Uterus (tissue), 4 donors: ENCODE results near the gene NOTUM. TPM values are rescaled to one million over a fixed set of nuclear protein-coding genes. Genes with fewer than 3 reads are reported as not detected.
"Not testable (repeated sequence)": the region's sequence is repeated elsewhere in the genome, so short reads cannot be mapped to it uniquely, and the experiment has no call there.

ENCODE experiments used
- DNase-seq, 2 donors: peaks; one replicate each; pipeline ENCODE4 v3.0.0-alpha.2; 2019 to 2020
- H3K27ac ChIP-seq, 2 donors: fragments of 200-600 bp; sonication (generic); 1 replicate in 1 of 2; 2 replicates in 1 of 2; pipeline ENCODE4 v1.5.1; 2016 to 2018
- H3K27me3 ChIP-seq, 2 donors: fragments of 200-600 bp; sonication (generic); one replicate each; pipeline ENCODE4 v1.5.1; 2018 to 2019; ENCODE audit warnings: control low read depth in 1 of 2
- H3K36me3 ChIP-seq, 2 donors: fragments of 200-600 bp; sonication (generic); one replicate each; pipeline ENCODE4 v1.5.1; 2019; ENCODE audit warnings: control low read depth in 1 of 2
- H3K4me1 ChIP-seq, 2 donors: fragments of 200-600 bp; sonication (generic); one replicate each; pipeline ENCODE4 v1.5.1; 2018 to 2019; ENCODE audit warnings: control low read depth in 1 of 2
- H3K4me3 ChIP-seq, 2 donors: fragments of 200-600 bp; sonication (generic); 1 replicate in 1 of 2; 2 replicates in 1 of 2; pipeline ENCODE4 v1.5.1; 2018 to 2019; ENCODE audit warnings: mild to moderate bottlenecking in 1 of 2
- H3K9me3 ChIP-seq, 2 donors: fragments of 200-600 bp; sonication (generic); one replicate each; pipeline ENCODE4 v1.5.1; 2019; ENCODE audit warnings: control low read depth in 1 of 2
- POLR2A ChIP-seq, 2 donors: fragments of 450-650 bp; IDR thresholded peaks; one replicate each; pipeline ENCODE4 v1.6.1; 2016; ENCODE audit warnings: antibody characterized with exemption in 2 of 2, mild to moderate bottlenecking in 1 of 2, moderate library complexity in 1 of 2
- intact Hi-C: fragments of 100-400 bp; cut with DNase I; formaldehyde crosslinking; loops from one replicate; pipeline ENCODE4 v1.15.1; 2023; ENCODE audit warnings: low total_unique reads
- total RNA-seq, 4 donors: library from RNA; depleted of rRNA in 3 of 4; stranded (reverse); fragments of >200 nt in 3 of 4; gene quantifications; one replicate each; pipeline versions ENCODE4 v1.1.0 to v1.2.4, GENCODE V29; 2014 to 2023
- TF ChIP-seq, protein P1 (sequence below), 4 experiments: fragments of 200-600 bp in 2 of 4; fragments of 450-650 bp in 2 of 4; sonication (generic) in 2 of 4; IDR thresholded peaks; one replicate each; pipeline ENCODE4 v1.5.1; 2016 to 2019; ENCODE audit warnings: antibody characterized with exemption in 4 of 4, mild to moderate bottlenecking in 2 of 4, moderate library complexity in 1 of 4
- donor health status: DM: yes; HTN: yes; CAD: no.

NOTUM gene
- total RNA-seq, 4 donors from 2014 or later = 5.0 TPM; not detected in 3

DNA sequence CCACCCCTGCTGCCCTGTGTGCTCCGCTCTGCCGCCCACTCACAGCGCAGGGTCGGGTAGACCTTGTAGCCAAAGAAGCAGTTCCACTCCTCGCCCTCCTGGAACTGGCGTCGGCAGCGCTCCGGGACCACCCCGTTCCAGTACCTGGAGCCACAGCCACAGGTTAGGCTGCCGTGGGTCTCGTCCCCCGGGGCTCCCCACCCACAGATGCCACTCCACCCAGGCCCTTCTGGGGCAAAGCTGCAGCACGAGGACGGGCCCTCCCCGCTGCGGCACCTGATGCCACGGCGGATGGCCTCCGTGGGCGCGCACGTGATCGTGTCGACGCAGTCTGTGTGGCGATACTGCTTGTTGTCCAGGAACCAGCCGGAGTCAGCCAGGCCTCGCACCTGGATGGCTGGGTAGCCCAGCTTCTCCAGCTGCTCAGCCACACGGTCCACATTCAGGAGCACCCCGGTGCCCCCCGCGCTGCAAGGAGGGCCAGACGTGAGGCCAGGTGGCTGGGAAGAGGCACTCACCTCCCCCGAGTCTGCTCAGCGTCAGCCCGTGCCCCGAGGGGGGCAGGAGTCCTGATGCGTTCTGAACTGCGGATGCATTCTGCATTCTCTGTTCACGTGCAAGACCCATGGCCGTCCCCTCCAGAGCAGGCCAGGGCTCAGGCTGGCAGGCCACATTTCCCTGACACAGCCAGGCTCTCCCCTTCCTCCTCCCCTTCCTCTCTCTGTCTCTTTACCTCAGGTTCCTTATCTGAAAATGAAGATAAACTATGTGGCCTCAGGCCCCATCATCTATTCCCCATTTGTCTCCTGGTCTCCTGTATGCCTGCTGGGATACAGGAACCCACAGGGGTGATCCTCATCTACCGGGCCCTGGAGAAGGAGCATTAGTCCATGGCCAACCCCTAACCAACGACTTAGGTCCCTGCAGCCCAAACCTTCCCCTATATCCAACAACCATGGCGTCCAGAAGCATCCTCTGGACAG is 4.1 kb downstream of the NOTUM start:
- Histone ChIP-seq H3K27me3 (peaks cover 17 to 25% of the 10 kb centered on the region in 2 donors), H3K4me3 (no peak overlapping the region), H3K27ac (no peak overlapping the region), H3K36me3 (no peaks in the 10 kb centered on the region), H3K4me1 (peaks cover 0 to 20% of the 10 kb centered on the region in 2 donors), H3K9me3 (no peaks in the 10 kb centered on the region)
- DNase-seq = no peak
- intact Hi-C loops = no loop called here
- no peak for TF ChIP-seq POLR2A (IDR thresholded peaks at IDR 0.05)
- TF ChIP-seq, protein P1, sequence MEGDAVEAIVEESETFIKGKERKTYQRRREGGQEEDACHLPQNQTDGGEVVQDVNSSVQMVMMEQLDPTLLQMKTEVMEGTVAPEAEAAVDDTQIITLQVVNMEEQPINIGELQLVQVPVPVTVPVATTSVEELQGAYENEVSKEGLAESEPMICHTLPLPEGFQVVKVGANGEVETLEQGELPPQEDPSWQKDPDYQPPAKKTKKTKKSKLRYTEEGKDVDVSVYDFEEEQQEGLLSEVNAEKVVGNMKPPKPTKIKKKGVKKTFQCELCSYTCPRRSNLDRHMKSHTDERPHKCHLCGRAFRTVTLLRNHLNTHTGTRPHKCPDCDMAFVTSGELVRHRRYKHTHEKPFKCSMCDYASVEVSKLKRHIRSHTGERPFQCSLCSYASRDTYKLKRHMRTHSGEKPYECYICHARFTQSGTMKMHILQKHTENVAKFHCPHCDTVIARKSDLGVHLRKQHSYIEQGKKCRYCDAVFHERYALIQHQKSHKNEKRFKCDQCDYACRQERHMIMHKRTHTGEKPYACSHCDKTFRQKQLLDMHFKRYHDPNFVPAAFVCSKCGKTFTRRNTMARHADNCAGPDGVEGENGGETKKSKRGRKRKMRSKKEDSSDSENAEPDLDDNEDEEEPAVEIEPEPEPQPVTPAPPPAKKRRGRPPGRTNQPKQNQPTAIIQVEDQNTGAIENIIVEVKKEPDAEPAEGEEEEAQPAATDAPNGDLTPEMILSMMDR (IDR thresholded peaks at IDR 0.05) = no peak

DNA sequence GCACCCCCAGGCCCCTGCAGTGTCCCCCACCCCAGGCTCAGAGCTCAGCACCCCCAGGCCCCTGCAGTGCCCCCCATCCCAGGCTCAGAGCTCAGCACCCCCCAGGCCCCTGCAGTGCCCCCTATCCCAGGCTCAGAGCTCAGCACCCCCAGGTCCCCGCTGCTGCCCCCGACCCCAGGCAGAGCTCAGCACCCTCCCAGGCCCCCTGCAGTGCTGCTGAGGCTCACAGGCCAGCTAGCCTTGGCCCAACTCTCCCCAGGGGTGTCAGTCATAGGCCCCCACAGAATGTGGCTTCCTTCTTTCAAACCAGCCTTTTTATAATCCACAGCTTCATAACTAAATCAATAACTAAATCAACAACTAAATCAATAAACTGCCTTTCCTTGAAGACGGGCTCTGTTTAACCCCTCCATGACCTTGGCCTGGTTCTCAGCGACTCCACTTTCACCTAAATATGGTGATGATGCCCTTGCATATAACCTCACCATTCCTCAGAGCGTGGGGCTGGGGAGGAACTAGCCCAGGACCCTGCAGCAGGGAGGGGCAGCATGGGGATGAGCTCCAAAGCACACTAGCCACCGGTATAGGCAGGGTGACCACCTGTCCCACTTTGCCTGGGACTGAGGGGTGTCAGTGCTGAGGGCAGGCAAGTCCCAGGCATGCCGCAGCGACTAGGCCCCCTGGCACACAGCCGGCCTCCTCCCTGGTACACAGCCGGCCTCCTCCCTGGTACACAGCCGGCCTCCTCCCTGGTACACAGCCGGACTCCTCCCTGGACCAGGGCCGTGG is 5.0 kb downstream of the NOTUM start:
- no peak for DNase-seq
- Histone ChIP-seq H3K9me3 (no peaks in the 10 kb centered on the region), H3K27me3 (peaks cover 17 to 24% of the 10 kb centered on the region in 2 donors), H3K36me3 (no peaks in the 10 kb centered on the region), H3K4me3 (no peak overlapping the region), H3K27ac (no peak overlapping the region), H3K4me1 (peaks cover 0 to 13% of the 10 kb centered on the region in 2 donors)
- intact Hi-C loops = no loop called here
- TF ChIP-seq, protein P1 (IDR thresholded peaks at IDR 0.05) = no peak
- TF ChIP-seq POLR2A (IDR thresholded peaks at IDR 0.05) = no peak

DNA sequence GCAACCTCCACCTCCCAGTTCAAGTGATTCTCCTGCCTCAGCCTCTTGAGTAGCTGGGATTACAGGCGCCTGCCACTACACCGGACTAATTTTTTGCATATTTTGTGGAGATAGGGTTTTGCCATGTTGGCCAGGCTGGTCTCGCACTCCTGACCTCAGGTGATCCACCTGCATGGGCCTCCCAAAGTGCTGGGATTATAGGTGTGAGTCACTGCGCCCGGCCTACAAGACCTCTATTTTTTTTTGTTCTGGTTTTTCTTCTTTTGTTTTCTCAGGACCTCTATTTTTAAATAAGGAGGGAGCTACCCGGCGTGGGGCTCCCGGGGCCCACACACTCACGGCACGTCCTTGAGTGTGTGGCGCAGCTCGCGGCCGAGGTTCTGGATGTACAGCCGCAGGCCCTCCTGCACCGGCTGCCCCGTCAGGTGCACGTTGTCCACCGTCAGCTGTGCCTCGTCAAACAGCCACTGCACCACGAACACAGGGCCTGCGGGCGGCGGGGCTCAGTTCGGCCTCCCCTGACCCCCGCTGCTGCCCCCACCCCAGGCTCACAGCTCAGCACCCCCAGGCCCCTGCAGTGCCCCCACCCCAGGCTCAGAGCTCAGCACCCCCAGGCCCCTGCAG is 5.8 kb downstream of the NOTUM start:
- Histone ChIP-seq H3K4me3 (no peak overlapping the region), H3K27me3 (peaks cover 12 to 20% of the 10 kb centered on the region in 2 donors), H3K27ac (no peak overlapping the region), H3K36me3 (no peaks in the 10 kb centered on the region), H3K4me1 (peaks cover 0 to 5% of the 10 kb centered on the region in 2 donors), H3K9me3 (no peaks in the 10 kb centered on the region)
- no peak for DNase-seq
- TF ChIP-seq, protein P1 (IDR thresholded peaks at IDR 0.05) = no peak
- TF ChIP-seq POLR2A (IDR thresholded peaks at IDR 0.05) = no peak
- intact Hi-C loops = no loop called here

DNA sequence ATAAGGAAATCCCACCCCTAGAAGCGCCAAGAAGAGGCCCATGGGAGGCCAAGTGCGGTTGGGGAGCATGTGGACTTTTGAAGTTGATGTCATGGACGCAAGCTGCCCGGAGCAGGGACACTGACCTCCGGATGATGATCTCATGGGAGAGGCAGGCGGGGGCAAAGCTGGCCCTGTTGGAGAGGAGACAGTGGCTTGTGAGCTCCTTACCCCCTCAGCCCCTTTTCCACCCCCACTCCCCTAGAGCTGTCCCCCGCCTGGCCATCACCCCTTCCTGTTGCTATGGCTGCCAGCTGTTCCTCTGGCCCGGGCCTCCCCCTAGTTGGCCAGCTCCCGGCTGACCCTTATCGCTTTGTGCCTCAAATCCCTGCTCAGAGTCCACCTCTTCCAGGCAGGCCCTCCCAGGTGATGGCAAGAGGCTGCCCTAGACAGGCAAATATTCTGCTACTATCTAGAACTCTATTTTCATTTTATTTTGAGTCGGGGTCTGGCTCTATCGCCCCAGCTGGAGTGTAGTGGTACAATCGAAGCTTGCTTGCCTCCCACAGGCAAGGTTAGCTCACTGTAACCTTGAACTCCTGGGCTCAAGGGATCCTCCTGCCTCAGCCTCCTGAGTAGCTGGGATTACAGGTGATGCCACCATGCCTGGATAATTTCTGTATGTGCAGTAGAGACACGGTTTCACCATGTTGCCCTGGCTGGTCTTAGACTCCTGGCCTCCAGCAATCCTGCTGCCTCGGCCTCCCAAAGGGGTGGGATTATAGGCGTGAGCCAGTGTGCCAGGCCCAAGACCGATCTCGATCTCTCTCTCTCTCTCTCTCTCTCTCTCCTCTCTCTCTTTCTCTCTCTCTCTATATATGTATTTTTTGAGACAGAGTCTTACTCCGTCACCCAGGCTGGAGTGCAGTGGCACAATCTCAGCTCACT is 6.6 kb downstream of the NOTUM start:
- no peaks in the 10 kb centered on the region for H3K4me1 ChIP-seq
- DNase-seq = no peak
- no peaks in the 10 kb centered on the region for H3K36me3 ChIP-seq
- no peaks in the 10 kb centered on the region for H3K9me3 ChIP-seq
- intact Hi-C loops = no loop called here
- H3K27me3 ChIP-seq = peaks cover 5 to 16% of the 10 kb centered on the region in 2 donors
- TF ChIP-seq, protein P1 (IDR thresholded peaks at IDR 0.05) = no peak
- no peak for TF ChIP-seq POLR2A (IDR thresholded peaks at IDR 0.05)
- no peak overlapping the region for H3K4me3 ChIP-seq
- no peak overlapping the region for H3K27ac ChIP-seq

DNA sequence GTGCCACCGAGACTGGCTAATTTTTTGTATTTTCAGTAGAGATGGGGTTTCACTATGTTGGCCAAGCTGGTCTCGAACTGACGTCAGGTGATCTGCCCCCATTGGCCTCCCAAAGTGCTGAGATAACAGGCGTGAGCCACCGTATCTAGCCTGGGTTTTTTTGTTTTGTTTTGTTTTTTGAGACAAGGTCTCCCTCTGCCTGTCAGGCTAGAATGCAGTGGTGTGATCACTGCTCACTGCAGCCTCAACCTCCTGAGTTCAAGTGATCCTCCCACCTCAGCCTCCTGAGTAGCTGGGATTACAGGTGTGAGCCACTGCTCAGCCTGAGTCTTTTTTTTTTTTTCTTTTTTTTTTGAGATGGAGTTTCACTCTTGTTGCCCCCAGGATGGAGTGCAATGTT is 7.5 kb downstream of the NOTUM start:
- intact Hi-C loops, H3K9me3 ChIP-seq, H3K36me3 ChIP-seq, H3K4me1 ChIP-seq, H3K27me3 ChIP-seq, H3K4me3 ChIP-seq, H3K27ac ChIP-seq, DNase-seq: not testable (repeated sequence)
